ENCODE measurements around the gene MYO16. TPM values are rescaled to one million over a fixed set of nuclear protein-coding genes. Genes with fewer than 3 reads are reported as not detected.

MYO16 gene
- total RNA-seq, 1 donor from 2014 or later: 22.0 TPM

GRCh38 chr13:108618233-108618632 lies 11.2 kb upstream of the MYO16 start:
- peaks cover 4% of the 10 kb centered on the region for H3K9me3 Mint-ChIP-seq (ENCODE audit: unreplicated experiment)
- H3K4me1 Mint-ChIP-seq (ENCODE audit: low read depth, unreplicated experiment): peaks cover 17% of the 10 kb centered on the region
- H3K27ac Mint-ChIP-seq (ENCODE audit: unreplicated experiment): no peak overlapping the region
- no peaks in the 10 kb centered on the region for H3K27me3 Mint-ChIP-seq (ENCODE audit: unreplicated experiment)
- no peak for DNase-seq
- TF ChIP-seq, protein P1, sequence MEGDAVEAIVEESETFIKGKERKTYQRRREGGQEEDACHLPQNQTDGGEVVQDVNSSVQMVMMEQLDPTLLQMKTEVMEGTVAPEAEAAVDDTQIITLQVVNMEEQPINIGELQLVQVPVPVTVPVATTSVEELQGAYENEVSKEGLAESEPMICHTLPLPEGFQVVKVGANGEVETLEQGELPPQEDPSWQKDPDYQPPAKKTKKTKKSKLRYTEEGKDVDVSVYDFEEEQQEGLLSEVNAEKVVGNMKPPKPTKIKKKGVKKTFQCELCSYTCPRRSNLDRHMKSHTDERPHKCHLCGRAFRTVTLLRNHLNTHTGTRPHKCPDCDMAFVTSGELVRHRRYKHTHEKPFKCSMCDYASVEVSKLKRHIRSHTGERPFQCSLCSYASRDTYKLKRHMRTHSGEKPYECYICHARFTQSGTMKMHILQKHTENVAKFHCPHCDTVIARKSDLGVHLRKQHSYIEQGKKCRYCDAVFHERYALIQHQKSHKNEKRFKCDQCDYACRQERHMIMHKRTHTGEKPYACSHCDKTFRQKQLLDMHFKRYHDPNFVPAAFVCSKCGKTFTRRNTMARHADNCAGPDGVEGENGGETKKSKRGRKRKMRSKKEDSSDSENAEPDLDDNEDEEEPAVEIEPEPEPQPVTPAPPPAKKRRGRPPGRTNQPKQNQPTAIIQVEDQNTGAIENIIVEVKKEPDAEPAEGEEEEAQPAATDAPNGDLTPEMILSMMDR (IDR thresholded peaks at IDR 0.05; ENCODE audit: partially characterized antibody, unreplicated experiment): no peak
- H3K36me3 Mint-ChIP-seq (ENCODE audit: unreplicated experiment): no peaks in the 10 kb centered on the region
- H3K4me3 Mint-ChIP-seq (ENCODE audit: unreplicated experiment): no peak overlapping the region

GRCh38 chr13:108621462-108621861 lies 7.9 kb upstream of the MYO16 start:
- Mint-ChIP-seq H3K9me3 (ENCODE audit: unreplicated experiment) (peaks cover 2% of the 10 kb centered on the region), H3K36me3 (ENCODE audit: unreplicated experiment) (no peaks in the 10 kb centered on the region), H3K4me3 (ENCODE audit: unreplicated experiment) (no peak overlapping the region), H3K27me3 (ENCODE audit: unreplicated experiment) (no peaks in the 10 kb centered on the region), H3K27ac (ENCODE audit: unreplicated experiment) (no peak overlapping the region), H3K4me1 (ENCODE audit: low read depth, unreplicated experiment) (peaks cover 15% of the 10 kb centered on the region)
- TF ChIP-seq, protein P1 (IDR thresholded peaks at IDR 0.05; ENCODE audit: partially characterized antibody, unreplicated experiment): no peak
- DNase-seq: no peak

- Mint-ChIP-seq H3K4me3 (ENCODE audit: unreplicated experiment) (no peak overlapping the region), H3K4me1 (ENCODE audit: low read depth, unreplicated experiment) (no peaks in the 10 kb centered on the region), H3K36me3 (ENCODE audit: unreplicated experiment) (no peaks in the 10 kb centered on the region), H3K27me3 (ENCODE audit: unreplicated experiment) (no peaks in the 10 kb centered on the region), H3K9me3 (ENCODE audit: unreplicated experiment) (peaks cover 2% of the 10 kb centered on the region), H3K27ac (ENCODE audit: unreplicated experiment) (no peak overlapping the region)
- TF ChIP-seq, protein P1 (IDR thresholded peaks at IDR 0.05; ENCODE audit: partially characterized antibody, unreplicated experiment): no peak
- DNase-seq: no peak
Observed at GRCh38 chr13:108624108-108624507, 5.3 kb upstream of the MYO16 start.

- TF ChIP-seq, protein P1 (IDR thresholded peaks at IDR 0.05; ENCODE audit: partially characterized antibody, unreplicated experiment): no peak
Observed at GRCh38 chr13:108624979-108625378, 4.4 kb upstream of the MYO16 start.

GRCh38 chr13:108629988-108630387 lies 577 bp downstream of the MYO16 start:
- H3K27ac Mint-ChIP-seq (ENCODE audit: unreplicated experiment): no peak overlapping the region
- peaks cover 2% of the 10 kb centered on the region for H3K4me1 Mint-ChIP-seq (ENCODE audit: low read depth, unreplicated experiment)
- TF ChIP-seq, protein P1 (IDR thresholded peaks at IDR 0.05; ENCODE audit: partially characterized antibody, unreplicated experiment): no peak
- DNase-seq: no peak
- H3K36me3 Mint-ChIP-seq (ENCODE audit: unreplicated experiment): peaks cover 6% of the 10 kb centered on the region
- no peak overlapping the region for H3K4me3 Mint-ChIP-seq (ENCODE audit: unreplicated experiment)
- H3K27me3 Mint-ChIP-seq (ENCODE audit: unreplicated experiment): no peaks in the 10 kb centered on the region
- H3K9me3 Mint-ChIP-seq (ENCODE audit: unreplicated experiment): peaks cover 6% of the 10 kb centered on the region

More at GRCh38 chr13:108624979-108625378, 4.4 kb upstream of the MYO16 start:
- DNase-seq: no peak
- Mint-ChIP-seq H3K27ac (ENCODE audit: unreplicated experiment) (no peak overlapping the region), H3K36me3 (ENCODE audit: unreplicated experiment) (no peaks in the 10 kb centered on the region), H3K4me1 (ENCODE audit: low read depth, unreplicated experiment) (no peaks in the 10 kb centered on the region), H3K27me3 (ENCODE audit: unreplicated experiment) (no peaks in the 10 kb centered on the region), H3K9me3 (ENCODE audit: unreplicated experiment) (peaks cover 2% of the 10 kb centered on the region), H3K4me3 (ENCODE audit: unreplicated experiment) (no peak overlapping the region)
